GM21423 (cell line): ENCODE measurements around the gene LGALS7B.
"Not testable (repeated sequence)": the region's sequence is repeated elsewhere in the genome, so short reads cannot be mapped to it uniquely, and the experiment has no call there.

ENCODE experiments used
- ATAC-seq: cut with Tn5 transposase; IDR thresholded peaks from one replicate; pipeline ENCODE4 v1.9.1; 2021; ENCODE audit warnings: mild to moderate bottlenecking, moderate library complexity; ENCODE audit not compliant: unreplicated experiment

The LGALS7B gene

GRCh38 chr19:38793671-38794070 is 4.7 kb downstream of the LGALS7B start:
- ATAC-seq, result no peak

GRCh38 chr19:38795549-38795948 is 6.5 kb downstream of the LGALS7B start:
- no peak for ATAC-seq

GRCh38 chr19:38796154-38796553 is 7.2 kb downstream of the LGALS7B start:
- ATAC-seq, result no peak

- ATAC-seq, result not testable (repeated sequence)
Observed at GRCh38 chr19:38797781-38798180, 8.8 kb downstream of the LGALS7B start.

GRCh38 chr19:38799104-38799503 is 10.1 kb downstream of the LGALS7B start:
- ATAC-seq, result no peak

GRCh38 chr19:38800577-38801347 is 11.8 kb downstream of the LGALS7B start:
- no peak for ATAC-seq

GRCh38 chr19:38801359-38802095 is 12.5 kb downstream of the LGALS7B start:
- no peak for ATAC-seq

- no peak for ATAC-seq
Observed at GRCh38 chr19:38803543-38803942, 14.5 kb downstream of the LGALS7B start.

GRCh38 chr19:38805180-38805579 is 16.2 kb downstream of the LGALS7B start:
- ATAC-seq, result no peak

- no peak for ATAC-seq
Observed at GRCh38 chr19:38806371-38806770, 17.4 kb downstream of the LGALS7B start.

- not testable (repeated sequence) for ATAC-seq
Observed at GRCh38 chr19:38807374-38808098, 18.5 kb downstream of the LGALS7B start.

- no peak for ATAC-seq
Observed at GRCh38 chr19:38808741-38809140, 19.7 kb downstream of the LGALS7B start.

- no peak for ATAC-seq
Observed at GRCh38 chr19:38809592-38810252, 20.7 kb downstream of the LGALS7B start.

GRCh38 chr19:38812009-38812840 is 23.2 kb downstream of the LGALS7B start:
- no peak for ATAC-seq

GRCh38 chr19:38812841-38813320 is 23.9 kb downstream of the LGALS7B start, which contains the start of gene LGALS4:
Gene LGALS4, minus strand, starts transcription at chr19:38812945. Its CDS starts 59 bp downstream, at chr19:38812886.
- ATAC-seq, result no peak

- ATAC-seq, result no peak
Observed at GRCh38 chr19:38813323-38813722, 24.3 kb downstream of the LGALS7B start.

GRCh38 chr19:38813932-38814331 is 24.9 kb downstream of the LGALS7B start:
- ATAC-seq, result not testable (repeated sequence)

GRCh38 chr19:38815059-38816001 is 26.3 kb downstream of the LGALS7B start:
- no peak for ATAC-seq
